GM12878 (cell line): Measurements from ENCODE around the gene JAML. TPM values are rescaled to one million over a fixed set of nuclear protein-coding genes. Genes with fewer than 3 reads are reported as not detected.

Experiments
- ATAC-seq: fragments of 200-7000 bp; cut with Tn5 transposase; 3 replicates; pipeline ENCODE4 v1.9.1; 2020; ENCODE audit warnings: mild to moderate bottlenecking, moderate library complexity
- BruUV-seq: library from RNA; stranded (reverse); fragments of 400-500 nt; replicated peaks from 2 replicates; lab custom pipeline; 2021; lab: Mats Ljungman, UMichigan
- CTCF ChIA-PET: fragments of 300-600 bp; sonication (Branson Sonifier 250); formaldehyde crosslinking; extraction: SDS; loops from one replicate; lab custom pipeline; 2021; ENCODE audit warnings: inconsistent platforms; lab: Yijun Ruan, JAX
- POLR2A ChIA-PET: fragments of 350-600 bp; formaldehyde crosslinking; extraction: SDS; loops from one replicate; lab custom pipeline; 2021; ENCODE audit warnings: inconsistent platforms; lab: Charles Lee
- RAD21 ChIA-PET: fragments of 300-600 bp; sonication (Branson Sonifier 250); formaldehyde crosslinking; loops from one replicate; lab custom pipeline; 2023; ENCODE audit warnings: antibody characterized with exemption; ENCODE audit not compliant: unreplicated experiment; lab: Charles Lee
- SMC1A ChIA-PET: fragments of 300-600 bp; sonication (Branson Sonifier 250); formaldehyde crosslinking; loops from one replicate; lab custom pipeline; 2023; ENCODE audit not compliant: unreplicated experiment, uncharacterized antibody; lab: Charles Lee
- DNase-seq: peaks from one replicate; pipeline ENCODE4 v3.0.0-alpha.2; 2011; ENCODE audit warnings: low read depth, low spot score
- FAIRE-seq: peaks from 3 replicates; lab custom pipeline; 2011; peaks lifted over from hg19 to GRCh38; lab: Jason Lieb, UNC
- H2AFZ ChIP-seq: 2 replicates; pipeline ENCODE4 v1.6.0; 2011; ENCODE audit warnings: low read depth, low read length, control low read depth; ENCODE audit not compliant: control insufficient read depth
- H3K27ac ChIP-seq: 2 replicates; pipeline ENCODE4 v1.5.1; 2011; ENCODE audit warnings: control low read depth; ENCODE audit not compliant: control insufficient read depth, insufficient read depth
- H3K27me3 ChIP-seq, 2 experiments: replicated peaks in 1 of 2; 2 replicates each; pipeline versions ENCODE4 v1.6.0 to v1.6.1; 2011; ENCODE audit warnings: low read length in 1 of 2; ENCODE audit not compliant: control insufficient read depth in 2 of 2, insufficient read depth in 2 of 2
- H3K36me3 ChIP-seq, 2 experiments: 2 replicates each; pipeline ENCODE4 v1.5.1; 2011; ENCODE audit warnings: low read length in 1 of 2; ENCODE audit not compliant: control insufficient read depth in 2 of 2, insufficient read depth in 2 of 2
- H3K4me1 ChIP-seq: 2 replicates; pipeline ENCODE4 v1.6.1; 2011; ENCODE audit warnings: mild to moderate bottlenecking, low read length, moderate library complexity, mixed read lengths; ENCODE audit not compliant: control insufficient read depth, insufficient read depth
- H3K4me2 ChIP-seq: 2 replicates; pipeline ENCODE4 v1.6.0; 2011; ENCODE audit warnings: control low read depth; ENCODE audit not compliant: control insufficient read depth, insufficient read depth
- H3K4me3 ChIP-seq: fragments of 200-600 bp; sonication (generic); 2 replicates; pipeline ENCODE4 v1.5.1; 2016
- H3K79me2 ChIP-seq: 2 replicates; pipeline ENCODE4 v1.6.0; 2011; ENCODE audit warnings: low read length; ENCODE audit not compliant: control insufficient read depth, insufficient read depth
- H3K9ac ChIP-seq: 2 replicates; pipeline ENCODE4 v1.8.0; 2011; ENCODE audit warnings: low read length, control low read depth, mixed read lengths; ENCODE audit not compliant: control insufficient read depth, insufficient read depth
- H3K9me3 ChIP-seq: replicated peaks from 3 replicates; pipeline ENCODE4 v1.5.1; 2011; ENCODE audit warnings: mild to moderate bottlenecking, low read length; ENCODE audit not compliant: control insufficient read depth, insufficient read depth
- H4K20me1 ChIP-seq: 2 replicates; pipeline ENCODE4 v1.6.0; 2011; ENCODE audit not compliant: control insufficient read depth, insufficient read depth
- BCL3 ChIP-seq: IDR thresholded peaks from 2 replicates; pipeline ENCODE4 v1.6.1; 2011; ENCODE audit warnings: borderline replicate concordance, low read depth, mild to moderate bottlenecking, moderate library complexity, low read length; ENCODE audit not compliant: insufficient read depth, poor library complexity, severe bottlenecking
- FOS ChIP-seq: IDR thresholded peaks from 3 replicates; pipeline ENCODE4 v1.6.1; 2011; ENCODE audit warnings: borderline replicate concordance; ENCODE audit not compliant: insufficient read length; ENCODE audit errors: extremely low read depth
- IRF5 ChIP-seq: fragments of 450-650 bp; IDR thresholded peaks from 2 replicates; pipeline ENCODE4 v1.6.1; 2017; ENCODE audit warnings: borderline replicate concordance
- KAT2A ChIP-seq: conservative IDR thresholded peaks from 2 replicates; pipeline ENCODE4 v1.6.1; 2011; ENCODE audit warnings: low read depth, low read length; ENCODE audit not compliant: control insufficient read depth
- SKIL ChIP-seq: fragments of 450-650 bp; IDR thresholded peaks from 2 replicates; pipeline ENCODE4 v1.6.1; 2017; ENCODE audit warnings: mild to moderate bottlenecking, low read depth, inconsistent platforms; ENCODE audit not compliant: poor library complexity, severe bottlenecking
- ZBTB33 ChIP-seq: fragments of 450-650 bp; IDR thresholded peaks from 2 replicates; pipeline ENCODE4 v1.6.1; 2017; ENCODE audit warnings: mild to moderate bottlenecking
- ZBTB40 ChIP-seq: fragments of 450-650 bp; IDR thresholded peaks from 2 replicates; pipeline ENCODE4 v1.6.1; 2016; ENCODE audit warnings: mild to moderate bottlenecking, moderate library complexity, borderline replicate concordance
- WGBS: methylation state at CpG from one replicate; pipeline ENCODE4 v1.1.6; 2016; ENCODE audit warnings: low lambda C conversion rate; ENCODE audit not compliant: insufficient replicate concordance, insufficient coverage; ENCODE audit errors: missing lambda C conversion rate; 5-methylcytosine and 5-hydroxymethylcytosine counted together
- in situ Hi-C: fragments of 300-500 bp; cut with MboI; formaldehyde crosslinking; loops from 9 replicates; pipeline ENCODE4 v1.14.3; 2018; ENCODE audit warnings: mixed read lengths
- intact Hi-C: fragments of 100-400 bp; cut with micrococcal nuclease; formaldehyde crosslinking; loops from one replicate; pipeline ENCODE4 v1.14.2; 2022; ENCODE audit not compliant: unreplicated experiment
- polyA plus RNA-seq, 11 experiments: library from polyadenylated mRNA; depleted of rRNA in 4 of 11; unstranded in 6 of 11; stranded (reverse) in 5 of 11; fragments of >200 nt; fragmentation: Nextera tagmentation in 4 of 11; fragmentation: Illumina TruSeq in 1 of 11; extraction: Ambion mirVana in 4 of 11; extraction: Trizol in 1 of 11; gene quantifications; 1 replicate in 1 of 11; 2 replicates in 10 of 11; pipeline versions ENCODE4 v1.2.1 to v1.2.3, GENCODE V29; 2011 to 2016; ENCODE audit warnings: inconsistent platforms in 2 of 11, missing spikeins in 2 of 11, low read depth in 1 of 11
- total RNA-seq, 4 experiments: library from RNA; depleted of rRNA in 3 of 4; stranded (reverse); fragments of >200 nt in 3 of 4; fragmentation: Illumina TruSeq in 1 of 4; extraction: Trizol in 1 of 4; gene quantifications; 2 replicates each; pipeline versions ENCODE4 v1.2.1 to v1.2.3, GENCODE V29; 2013 to 2021

Gene JAML
- total and polyA plus RNA-seq, 10 of the 15 experiments (the other 5 are each of a cell fraction or from before 2014, with no cell fraction given), result 0.60 to 8.1 (median 3.5) TPM

GRCh38 chr11:118170231-118170630 is 54.6 kb downstream of the JAML start:
- SMC1A ChIA-PET, result interaction anchor here (1.1 to 4.3 kb wide), 7 partner anchors 11 to 362 kb away, joined by 3 to 49 read pairs (median 3); no protein-coding TSS in a partner anchor
- no peak for FAIRE-seq
- H3K9me3 ChIP-seq, result no peaks in the 10 kb centered on the region
- no peak overlapping the region for H3K27ac ChIP-seq
- no peaks in the 10 kb centered on the region for H3K36me3 ChIP-seq
- H3K4me1 ChIP-seq, result no peaks in the 10 kb centered on the region
- in situ Hi-C loops, result no loop called here
- RAD21 ChIA-PET, result interaction anchor here (1.1 to 3.8 kb wide), 4 partner anchors 19 to 223 kb away, joined by 4 to 52 read pairs (median 4); no protein-coding TSS in a partner anchor
- peaks cover 0 to 3% of the 10 kb centered on the region in 2 experiments; a peak in 2 of 4 replicates for H3K27me3 ChIP-seq
- no peak for ATAC-seq
- no peak for DNase-seq
- POLR2A ChIA-PET, result no interaction called here
- no peak overlapping the region for H3K4me3 ChIP-seq
- no peaks in the 10 kb centered on the region for H3K79me2 ChIP-seq
- CTCF ChIA-PET, result interaction anchor here (1.1 to 4.2 kb wide), 14 partner anchors 11 to 354 kb away, joined by 3 to 85 read pairs (median 5); partner anchors contain the start of gene CD3E
- H3K9ac ChIP-seq, result no peak overlapping the region
- intact Hi-C loops, result no loop called here
- WGBS, result 19% methylated on average over 9 of the region's 9 CpGs
- H4K20me1 ChIP-seq, result no peaks in the 10 kb centered on the region
- H3K4me2 ChIP-seq, result no peak overlapping the region
- H2AFZ ChIP-seq, result no peak overlapping the region
- BruUV-seq, result no TSS peak
- TF ChIP-seq ZBTB33 (no peak), ZBTB40 (no peak), BCL3 (no peak), SKIL (no peak), FOS (no peak), IRF5 (no peak), KAT2A (no peak)
